Right lobe of liver (tissue), 6 donors: ENCODE measurements around the gene SPHK2. TPM values are rescaled to one million over a fixed set of nuclear protein-coding genes. Genes with fewer than 3 reads are reported as not detected.

Experiments used
- ATAC-seq, 4 donors: fragments of 200-7000 bp; cut with Tn5 transposase; one replicate each; pipeline ENCODE4 v1.9.1; 2020; ENCODE audit warnings: mild to moderate bottlenecking in 4 of 4, moderate library complexity in 4 of 4
- DNase-seq, 3 donors: peaks; one replicate each; pipeline ENCODE4 v3.0.0-alpha.2; 2020
- H3K27ac ChIP-seq, 3 donors: fragments of 200-600 bp; one replicate each; pipeline ENCODE4 v1.8.0; 2022
- H3K27me3 ChIP-seq, 2 donors: fragments of 200-600 bp; one replicate each; pipeline ENCODE4 v1.8.0; 2022
- H3K36me3 ChIP-seq, 4 donors: fragments of 200-600 bp; sonication (generic) in 1 of 4; one replicate each; pipeline versions ENCODE4 v1.5.1 to v1.8.0; 2017 to 2022; ENCODE audit warnings: control low read depth in 1 of 4
- H3K4me1 ChIP-seq, 4 donors: fragments of 200-600 bp; sonication (generic) in 1 of 4; one replicate each; pipeline versions ENCODE4 v1.5.1 to v1.8.0; 2017 to 2022; ENCODE audit warnings: control low read depth in 1 of 4
- H3K4me3 ChIP-seq, 3 donors: fragments of 200-600 bp; one replicate each; pipeline ENCODE4 v1.8.0; 2022
- H3K9me3 ChIP-seq, 4 donors: fragments of 200-600 bp; sonication (generic) in 1 of 4; one replicate each; pipeline versions ENCODE4 v1.5.1 to v1.8.0; 2017 to 2022; ENCODE audit warnings: control low read depth in 1 of 4
- CTCF ChIP-seq, 4 donors: fragments of 200-600 bp in 3 of 4; fragments of 450-650 bp in 1 of 4; IDR thresholded peaks; one replicate each; pipeline versions ENCODE4 v1.5.1 to v1.8.0; 2016 to 2022; ENCODE audit warnings: antibody characterized with exemption in 4 of 4, mild to moderate bottlenecking in 2 of 4
- POLR2A ChIP-seq: fragments of 450-650 bp; IDR thresholded peaks from one replicate; pipeline ENCODE4 v1.6.1; 2017; ENCODE audit warnings: antibody characterized with exemption, mild to moderate bottlenecking
- WGBS: methylation state at CpG from one replicate; pipeline ENCODE4 v1.1.6; 2018; ENCODE audit warnings: low coverage, low lambda C conversion rate; ENCODE audit not compliant: insufficient coverage; ENCODE audit errors: missing lambda C conversion rate; 5-methylcytosine and 5-hydroxymethylcytosine counted together
- intact Hi-C, 2 donors: fragments of 100-400 bp; cut with DNase I; formaldehyde crosslinking; loops; one replicate each; pipeline versions ENCODE4 v1.11.2 to v1.14.1; 2022
- total RNA-seq, 6 experiments: library from RNA; depleted of rRNA in 2 of 6; stranded (reverse); fragments of >200 nt in 2 of 6; fragmentation: NEBNext Ultra II Directional in 3 of 6; extraction: Animal tissue kit (Norgen Biotek cat#: 25700) in 3 of 6; gene quantifications; one replicate each; pipeline versions ENCODE4 v1.1.0 to v1.2.4, GENCODE V29; 2016 to 2023
- donor health status: DM: no; HTN: yes; CAD: no.
- donor health status: DM: no; HTN: no; CAD: no.
- donor health status: DM: no; HTN: no; CAD: no.
- donor health status: DM: no; HTN: yes; CAD: no.
- donor health status: DM: no; HTN: yes; CAD: no.

Gene SPHK2
- total RNA-seq, 6 experiments from 2014 or later: 11.4 to 30.1 (median 17.2) TPM

GRCh38 chr19:48618278-48618915 is 909 bp upstream of the SPHK2 start:
- Histone ChIP-seq H3K4me3 (peak overlapping the region; percentile 64 to 91 (median 70)), H3K27me3 (no peaks in the 10 kb centered on the region), H3K4me1 (peaks cover 0 to 37% (median 13%) of the 10 kb centered on the region in 4 donors), H3K9me3 (no peaks in the 10 kb centered on the region), H3K27ac (peak overlapping the region; percentile 64 to 84 (median 82)), H3K36me3 (peaks cover 0 to 28% (median 16%) of the 10 kb centered on the region in 4 donors)
- no peak for TF ChIP-seq CTCF (IDR thresholded peaks at IDR 0.05)
- no peak for TF ChIP-seq POLR2A
- 2% methylated on average over 16 of the region's 18 CpGs for WGBS
- DNase-seq (no peak), ATAC-seq (no peak)
- intact Hi-C loops: no loop called here

- Histone ChIP-seq H3K36me3 (peaks cover 0 to 28% (median 15%) of the 10 kb centered on the region in 4 donors), H3K27ac (peak overlapping the region; percentile 82 to 87 (median 84)), H3K27me3 (no peaks in the 10 kb centered on the region), H3K4me3 (peak overlapping the region; percentile 41 to 91 (median 70)), H3K9me3 (no peaks in the 10 kb centered on the region), H3K4me1 (peaks cover 0 to 36% (median 15%) of the 10 kb centered on the region in 4 donors)
- WGBS: 17% methylated on average over 5 of the region's 6 CpGs
- TF ChIP-seq POLR2A (no peak), CTCF (IDR thresholded peaks at IDR 0.05) (peak in 1 of 4 donors; percentile 30)
- intact Hi-C loops: no loop called here
- DNase-seq (no peak), ATAC-seq (no peak)
These were observed 633 bp downstream of the SPHK2 start for GRCh38 chr19:48619692-48620585.

GRCh38 chr19:48623556-48624066 is 4.3 kb downstream of the SPHK2 start:
- H3K27ac ChIP-seq: peak overlapping the region; percentile 44 to 65 (median 64)
- H3K27me3 ChIP-seq: no peaks in the 10 kb centered on the region
- H3K4me1 ChIP-seq: peaks cover 0 to 44% (median 13%) of the 10 kb centered on the region in 4 donors
- ATAC-seq (no peak), DNase-seq (no peak)
- TF ChIP-seq CTCF (IDR thresholded peaks at IDR 0.05) (no peak), POLR2A (no peak)
- peak overlapping the region in 2 of 3 donors; percentile 55 to 61 for H3K4me3 ChIP-seq
- WGBS: 36% methylated on average over 8 of the region's 8 CpGs
- intact Hi-C loops: no loop called here
- no peaks in the 10 kb centered on the region for H3K36me3 ChIP-seq
- no peaks in the 10 kb centered on the region for H3K9me3 ChIP-seq

- Histone ChIP-seq H3K27me3 (no peaks in the 10 kb centered on the region), H3K36me3 (no peaks in the 10 kb centered on the region), H3K27ac (peak overlapping the region; percentile 44 to 65 (median 64)), H3K9me3 (no peaks in the 10 kb centered on the region), H3K4me3 (peak overlapping the region; percentile 46 to 61 (median 55)), H3K4me1 (peaks cover 0 to 44% (median 13%) of the 10 kb centered on the region in 4 donors)
- WGBS: 1% methylated on average over 39 of the region's 40 CpGs
- intact Hi-C loops: no loop called here
- peak; percentile 69 to 83 (median 78) for ATAC-seq
- TF ChIP-seq CTCF (IDR thresholded peaks at IDR 0.05) (no peak), POLR2A (no peak)
- peak; percentile 98 to 99 (median 98) for DNase-seq
These were observed 4.8 kb downstream of the SPHK2 start for GRCh38 chr19:48624067-48624594.
